Inflammatory macrophage treated with lipopolysaccharide for 4 hours (primary cell): ENCODE measurements around the gene SMAD2.
"Not testable (repeated sequence)": the region's sequence is repeated elsewhere in the genome, so short reads cannot be mapped to it uniquely, and the experiment has no call there.

Experiments used
- DNase-seq: peaks from one replicate; pipeline ENCODE4 v3.0.0-alpha.2; 2020

SMAD2 gene

GRCh38 chr18:47781561-47781960, 148.9 kb downstream of the SMAD2 start:
- no peak for DNase-seq

- no peak for DNase-seq
Measured at GRCh38 chr18:47780011-47780725, 150.3 kb downstream of the SMAD2 start.

GRCh38 chr18:47779381-47779780, 151.1 kb downstream of the SMAD2 start:
- no peak for DNase-seq

- DNase-seq = peak; percentile 72
Measured at GRCh38 chr18:47777626-47778025, 152.8 kb downstream of the SMAD2 start.

- DNase-seq = no peak
Measured at GRCh38 chr18:47775961-47776360, 154.5 kb downstream of the SMAD2 start.

- no peak for DNase-seq
Measured at GRCh38 chr18:47773931-47774330, 156.5 kb downstream of the SMAD2 start.

- DNase-seq = peak; percentile 62
Measured at GRCh38 chr18:47772374-47773248, 157.8 kb downstream of the SMAD2 start.

GRCh38 chr18:47771922-47772321, 158.5 kb downstream of the SMAD2 start:
- no peak for DNase-seq

GRCh38 chr18:47767699-47768098, 162.8 kb downstream of the SMAD2 start:
- DNase-seq = no peak

GRCh38 chr18:47767198-47767597, 163.3 kb downstream of the SMAD2 start:
- DNase-seq = not testable (repeated sequence)
